Heart right ventricle (tissue), 16 donors: ENCODE results near the gene ACBD7. TPM values are rescaled to one million over a fixed set of nuclear protein-coding genes. Genes with fewer than 3 reads are reported as not detected.

Source experiments
- ATAC-seq, 8 donors: fragments of 200-7000 bp; cut with Tn5 transposase; one replicate each; pipeline ENCODE4 v1.9.1; 2020; ENCODE audit warnings: mild to moderate bottlenecking in 8 of 8, moderate library complexity in 8 of 8, moderate number of reproducible peaks in 1 of 8
- DNase-seq, 2 donors: peaks; one replicate each; pipeline ENCODE4 v3.0.0-alpha.2; 2020
- H3K27ac ChIP-seq, 10 donors: fragments of 200-600 bp; sonication (generic) in 2 of 10; one replicate each; pipeline versions ENCODE4 v1.5.0 to v1.8.0; 2020 to 2022; ENCODE audit warnings: mild to moderate bottlenecking in 3 of 10
- H3K27me3 ChIP-seq, 7 donors: fragments of 200-600 bp; one replicate each; pipeline ENCODE4 v1.8.0; 2021 to 2022; ENCODE audit warnings: mild to moderate bottlenecking in 2 of 7
- H3K36me3 ChIP-seq, 9 donors: fragments of 200-600 bp; sonication (generic) in 1 of 9; one replicate each; pipeline versions ENCODE4 v1.5.0 to v1.8.0; 2020 to 2022; ENCODE audit warnings: mild to moderate bottlenecking in 2 of 9
- H3K4me1 ChIP-seq, 9 donors: fragments of 200-600 bp; sonication (generic) in 1 of 9; one replicate each; pipeline versions ENCODE4 v1.5.0 to v1.8.0; 2020 to 2022; ENCODE audit warnings: mild to moderate bottlenecking in 4 of 9
- H3K4me3 ChIP-seq, 10 donors: fragments of 200-600 bp; sonication (generic) in 2 of 10; one replicate each; pipeline versions ENCODE4 v1.5.0 to v1.8.0; 2020 to 2022; ENCODE audit warnings: mild to moderate bottlenecking in 7 of 10, moderate library complexity in 2 of 10
- H3K9me3 ChIP-seq, 11 donors: fragments of 200-600 bp in 10 of 11; sonication (generic) in 2 of 11; one replicate each; pipeline versions ENCODE4 v1.5.0 to v1.8.0; 2013 to 2022; ENCODE audit warnings: mild to moderate bottlenecking in 2 of 11, control low read depth in 1 of 11, moderate library complexity in 1 of 11
- CTCF ChIP-seq, 9 donors: fragments of 200-600 bp; sonication (generic) in 2 of 9; IDR thresholded peaks; one replicate each; pipeline versions ENCODE4 v1.5.0 to v1.8.0; 2021 to 2022; ENCODE audit warnings: antibody characterized with exemption in 9 of 9, mild to moderate bottlenecking in 5 of 9, moderate library complexity in 1 of 9
- WGBS, 2 donors: extraction: QIAGEN DNeasy Blood & Tissue Kit; methylation state at CpG; one replicate each; pipeline ENCODE4 v1.1.7; 2013; ENCODE audit warnings: inconsistent platforms in 1 of 2; 5-methylcytosine and 5-hydroxymethylcytosine counted together
- intact Hi-C, 10 donors: fragments of 100-400 bp; cut with DNase I; formaldehyde crosslinking; loops; one replicate each; pipeline versions ENCODE4 v1.11.1 to v1.14.2; 2022
- polyA plus RNA-seq, 2 donors: library from polyadenylated mRNA; stranded (reverse); fragments of 200-250 nt; gene quantifications; one replicate each; pipeline ENCODE4 v1.2.3, GENCODE V29; 2013
- total RNA-seq, 10 donors: library from RNA; stranded (reverse); fragmentation: NEBNext Ultra II Directional in 3 of 10; extraction: Animal tissue kit (Norgen Biotek cat#: 25700) in 3 of 10; gene quantifications; one replicate each; pipeline versions ENCODE4 v1.2.1 to v1.2.4, GENCODE V29; 2021 to 2023
- donor health status: Arrhythmogenic right ventricular cardiomyopathy.
- donor health status: ischemic (EF 13 %, LVEDD 7.1; RV severe dilation, severe dysfunction).
- donor health status: healthy with polysubstance abuse.
- donor health status: DM: no; HTN: yes; CAD: no.
- donor health status: DM: no; HTN: no; CAD: no.
- donor health status: ischemic (EF 25% LVEDD 6.9; RV normal size, moderate dysfunction).
- donor health status: ischemic (EF 25% LVEDD 5.7; RV mildly dilated, moderate dysfunction).
- donor health status: healthy.
- donor health status: DM: yes; HTN: yes; CAD: no.
- donor health status: Ischemic cardiomyopathy.
- donor health status: ischemic (EF 35%, LVEDD 5.7; RV mildly dilated, moderate dysfunction).
- donor health status: nonischemic (EF 11% LVEDD 7.7; RV severe dilation, severe dysfunction).
- donor health status: DM: yes; HTN: yes; CAD: no.
- donor health status: PGD.
- donor health status: ischemic (EF 29% LVEDD 5.4; RV normal size, mild dysfunction).
- donor health status: nonischemic (EF 23%, LVEDD 6.1; RV moderate dilation, normal function).

Gene ACBD7
- total and polyA plus RNA-seq, 12 donors = 0.03 to 0.23 TPM; not detected in 10

- H3K4me1 ChIP-seq = no peaks in the 10 kb centered on the region
- WGBS, 2 donors = 54 to 64% methylated on average over 5 of the region's 5 CpGs
- intact Hi-C loops = no loop called here
- TF ChIP-seq CTCF (IDR thresholded peaks at IDR 0.05) = no peak
- DNase-seq (no peak), ATAC-seq (no peak)
- H3K27me3 ChIP-seq = peaks cover 0 to 5% (median 0%) of the 10 kb centered on the region in 7 donors
- no peak overlapping the region for H3K4me3 ChIP-seq
- H3K27ac ChIP-seq = no peak overlapping the region
- H3K9me3 ChIP-seq = peaks cover 0 to 5% (median 0%) of the 10 kb centered on the region in 11 donors
- no peaks in the 10 kb centered on the region for H3K36me3 ChIP-seq
These were observed 42.0 kb downstream of the ACBD7 start for GRCh38 chr10:15046626-15047025.

GRCh38 chr10:15045380-15045779, 43.2 kb downstream of the ACBD7 start:
- DNase-seq (no peak), ATAC-seq (no peak)
- 77 to 84% methylated on average over 1 of the region's 1 CpG for WGBS, 2 donors
- Histone ChIP-seq H3K27me3 (peaks cover 0 to 5% (median 0%) of the 10 kb centered on the region in 7 donors), H3K9me3 (peaks cover 0 to 5% (median 0%) of the 10 kb centered on the region in 11 donors), H3K4me3 (no peak overlapping the region), H3K27ac (no peak overlapping the region), H3K4me1 (no peaks in the 10 kb centered on the region), H3K36me3 (no peaks in the 10 kb centered on the region)
- intact Hi-C loops = no loop called here
- no peak for TF ChIP-seq CTCF (IDR thresholded peaks at IDR 0.05)

GRCh38 chr10:15043674-15044073, 44.9 kb downstream of the ACBD7 start, which contains the start of gene OLAH:
TSS of gene OLAH (plus strand) at chr10:15043943. CDS start at chr10:15047289, 3,346 bp downstream.
- no peaks in the 10 kb centered on the region for H3K36me3 ChIP-seq
- intact Hi-C loops = no loop called here
- no peak within 1 kb of the TSS for H3K27ac ChIP-seq
- no peaks in the 10 kb centered on the region for H3K4me1 ChIP-seq
- ATAC-seq (no peak), DNase-seq (no peak)
- TF ChIP-seq CTCF (IDR thresholded peaks at IDR 0.05) = no peak
- peaks cover 0 to 5% (median 0%) of the 10 kb centered on the region in 7 donors for H3K27me3 ChIP-seq
- 96 to 97% methylated on average over 1 of the region's 1 CpG for WGBS, 2 donors
- H3K9me3 ChIP-seq = peaks cover 0 to 5% (median 0%) of the 10 kb centered on the region in 11 donors
- no peak within 1 kb of the TSS for H3K4me3 ChIP-seq

- Histone ChIP-seq H3K27ac (no peak overlapping the region), H3K4me1 (peaks cover 0 to 12% (median 0%) of the 10 kb centered on the region in 9 donors), H3K36me3 (no peaks in the 10 kb centered on the region), H3K4me3 (no peak overlapping the region), H3K9me3 (peaks cover 0 to 2% (median 0%) of the 10 kb centered on the region in 11 donors), H3K27me3 (no peaks in the 10 kb centered on the region)
- ATAC-seq (no peak), DNase-seq (no peak)
- intact Hi-C loops = no loop called here
- WGBS, 2 donors = 78 to 81% methylated on average over 10 of the region's 10 CpGs
- TF ChIP-seq CTCF (IDR thresholded peaks at IDR 0.05) = no peak
These were observed 50.2 kb downstream of the ACBD7 start for GRCh38 chr10:15038416-15038815.
